Measurements from ENCODE around the gene SETD5.
"Not testable (repeated sequence)": the region's sequence is repeated elsewhere in the genome, so short reads cannot be mapped to it uniquely, and the experiment has no call there.

Gene SETD5

GRCh38 chr3:9467451-9467850 is 70.0 kb downstream of the SETD5 start:
- no peak for DNase-seq (ENCODE audit: low spot score)

GRCh38 chr3:9468460-9468859 is 71.0 kb downstream of the SETD5 start:
- DNase-seq (ENCODE audit: low spot score), result no peak

- DNase-seq (ENCODE audit: low spot score), result no peak
Measured at GRCh38 chr3:9469986-9470385, 72.6 kb downstream of the SETD5 start.

- no peak for DNase-seq (ENCODE audit: low spot score)
Measured at GRCh38 chr3:9473496-9474065, 76.2 kb downstream of the SETD5 start.

- DNase-seq (ENCODE audit: low spot score), result no peak
Measured at GRCh38 chr3:9474482-9474881, 77.1 kb downstream of the SETD5 start.

GRCh38 chr3:9476935-9477334 is 79.5 kb downstream of the SETD5 start:
- no peak for DNase-seq (ENCODE audit: low spot score)

- DNase-seq (ENCODE audit: low spot score), result no peak
Measured at GRCh38 chr3:9480265-9480664, 82.8 kb downstream of the SETD5 start.

GRCh38 chr3:9485248-9485647 is 87.8 kb downstream of the SETD5 start:
- no peak for DNase-seq (ENCODE audit: low spot score)

- no peak for DNase-seq (ENCODE audit: low spot score)
Measured at GRCh38 chr3:9491506-9491905, 94.1 kb downstream of the SETD5 start.

- DNase-seq (ENCODE audit: low spot score), result not testable (repeated sequence)
Measured at GRCh38 chr3:9494036-9494435, 96.6 kb downstream of the SETD5 start.

- no peak for DNase-seq (ENCODE audit: low spot score)
Measured at GRCh38 chr3:9496893-9497292, 99.5 kb downstream of the SETD5 start.

GRCh38 chr3:9497821-9498565 is 100.6 kb downstream of the SETD5 start:
- no peak for DNase-seq (ENCODE audit: low spot score)

- DNase-seq (ENCODE audit: low spot score), result no peak
Measured at GRCh38 chr3:9498781-9499180, 101.4 kb downstream of the SETD5 start.

- DNase-seq (ENCODE audit: low spot score), result no peak
Measured at GRCh38 chr3:9499455-9500107, 102.2 kb downstream of the SETD5 start.

- no peak for DNase-seq (ENCODE audit: low spot score)
Measured at GRCh38 chr3:9500108-9501050, 103.0 kb downstream of the SETD5 start.

- no peak for DNase-seq (ENCODE audit: low spot score)
Measured at GRCh38 chr3:9501226-9501625, 103.8 kb downstream of the SETD5 start.

- peak; percentile 49 for DNase-seq (ENCODE audit: low spot score)
Measured at GRCh38 chr3:9503283-9503682, 105.9 kb downstream of the SETD5 start.

- no peak for DNase-seq (ENCODE audit: low spot score)
Measured at GRCh38 chr3:9507586-9508578, 110.5 kb downstream of the SETD5 start.

- DNase-seq (ENCODE audit: low spot score), result no peak
Measured at GRCh38 chr3:9508781-9509180, 111.4 kb downstream of the SETD5 start.

- no peak for DNase-seq (ENCODE audit: low spot score)
Measured at GRCh38 chr3:9512456-9513045, 115.1 kb downstream of the SETD5 start.

- DNase-seq (ENCODE audit: low spot score), result no peak
Measured at GRCh38 chr3:9514306-9514705, 116.9 kb downstream of the SETD5 start.

Data from pons (tissue), 1 donor.